Adrenal gland (tissue), 12 donors: ENCODE measurements around the gene TBC1D1. TPM values are rescaled to one million over a fixed set of nuclear protein-coding genes. Genes with fewer than 3 reads are reported as not detected.

ENCODE experiments used
- DNase-seq, 7 donors: peaks; one replicate each; pipeline ENCODE4 v3.0.0-alpha.2; 2019 to 2020
- H3K27ac ChIP-seq, 5 donors: fragments of 200-600 bp; sonication (generic) in 4 of 5; 1 replicate in 3 of 5; 2 replicates in 2 of 5; pipeline versions ENCODE4 v1.5.1 to v1.8.0; 2016 to 2020; ENCODE audit warnings: mild to moderate bottlenecking in 1 of 5
- H3K27me3 ChIP-seq: fragments of 200-600 bp; 2 replicates; pipeline ENCODE4 v1.8.0; 2021
- H3K36me3 ChIP-seq, 2 donors: fragments of 200-600 bp; replicated peaks in 1 of 2; 1 replicate in 1 of 2; 2 replicates in 1 of 2; pipeline versions ENCODE4 v1.5.1 to v1.8.0; 2018 to 2022
- H3K4me1 ChIP-seq, 2 donors: fragments of 200-600 bp; replicated peaks in 1 of 2; 1 replicate in 1 of 2; 2 replicates in 1 of 2; pipeline versions ENCODE4 v1.5.1 to v1.8.0; 2018 to 2021
- H3K4me3 ChIP-seq, 4 donors: fragments of 200-600 bp; sonication (generic) in 3 of 4; one replicate each; pipeline ENCODE4 v1.5.1; 2016 to 2018
- H3K9me3 ChIP-seq, 3 donors: fragments of 200-600 bp; sonication (generic) in 1 of 3; replicated peaks in 1 of 3; 1 replicate in 2 of 3; 2 replicates in 1 of 3; pipeline versions ENCODE4 v1.5.1 to v1.8.0; 2016 to 2021
- POLR2A ChIP-seq, 2 donors: fragments of 450-650 bp; IDR thresholded peaks; one replicate each; pipeline ENCODE4 v1.6.1; 2017; ENCODE audit warnings: antibody characterized with exemption in 2 of 2, mild to moderate bottlenecking in 2 of 2, moderate library complexity in 1 of 2
- WGBS, 4 donors: extraction: QIAGEN DNeasy Blood & Tissue Kit in 2 of 4; methylation state at CpG; one replicate each; pipeline versions ENCODE4 v1.1.5 to v1.1.7; 2013 to 2017; 5-methylcytosine and 5-hydroxymethylcytosine counted together
- intact Hi-C, 2 donors: fragments of 100-400 bp; cut with DNase I; formaldehyde crosslinking; loops; one replicate each; pipeline versions ENCODE4 v1.14.1 to v1.15.0; 2022 to 2023
- polyA plus RNA-seq, 3 donors: library from polyadenylated mRNA; stranded (reverse); fragments of 200-250 nt in 2 of 3; fragments of 350-450 nt in 1 of 3; fragmentation: Illumina TruSeq in 1 of 3; extraction: RNeasy Lipid Tissue Mini Kit (QIAGEN cat#74804) in 1 of 3; gene quantifications; one replicate each; pipeline ENCODE4 v1.2.3, GENCODE V29; 2013 to 2014
- total RNA-seq, 9 donors: library from RNA; depleted of rRNA in 4 of 9; stranded (reverse); fragments of >200 nt in 4 of 9; fragments of 120-200 nt in 1 of 9; fragmentation: NEBNext Ultra II Directional in 1 of 9; extraction: Animal tissue kit (Norgen Biotek cat#: 25700) in 1 of 9; gene quantifications; one replicate each; pipeline versions ENCODE4 v1.1.0 to v1.2.4, GENCODE V29; 2013 to 2023
- TF ChIP-seq, protein P1 (sequence below), 6 experiments: fragments of 450-650 bp in 4 of 6; fragments of 200-600 bp in 2 of 6; sonication (generic) in 1 of 6; IDR thresholded peaks; 1 replicate in 5 of 6; 2 replicates in 1 of 6; pipeline versions ENCODE4 v1.5.1 to v1.8.0; 2016 to 2021; ENCODE audit warnings: antibody characterized with exemption in 6 of 6, mild to moderate bottlenecking in 2 of 6, moderate library complexity in 1 of 6
- donor health status: healthy with polysubstance abuse.
- donor health status: Bipolar disorder and iron deficiency.
- donor health status: DM: yes; HTN: yes; CAD: no.
- donor health status: DM: no; HTN: no; CAD: no.
- donor health status: DM: no; HTN: no; CAD: no.
- donor health status: DM: yes; HTN: yes; CAD: no.

TBC1D1 gene
- total and polyA plus RNA-seq, 12 donors, result 16.3 to 77.3 (median 25.7) TPM

DNA sequence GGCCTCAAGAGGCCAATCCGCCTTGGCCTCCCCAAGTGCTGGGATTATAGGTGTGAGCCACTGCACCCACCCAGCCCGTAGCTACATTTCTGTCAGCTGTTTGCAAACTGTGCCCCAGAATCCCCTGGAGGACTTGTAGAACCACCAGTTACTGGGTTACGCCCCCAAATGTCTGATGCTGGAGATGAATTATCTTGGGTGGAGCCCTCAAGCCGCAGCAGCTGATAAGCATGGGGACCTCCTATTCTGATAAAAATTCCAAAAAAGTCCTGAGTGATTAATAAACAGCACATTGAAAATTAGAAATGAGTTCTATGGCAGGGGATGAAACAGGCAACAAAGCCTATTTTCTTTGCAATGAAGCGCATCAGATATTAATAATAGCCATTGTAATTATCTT, 174.3 kb downstream of the TBC1D1 start:
- Histone ChIP-seq H3K27me3 (no peaks in the 10 kb centered on the region), H3K4me1 (peaks cover 0 to 17% of the 10 kb centered on the region in 2 donors)
- WGBS, 4 donors, result 71 to 89% (median 82%) methylated on average over 5 of the region's 5 CpGs

DNA sequence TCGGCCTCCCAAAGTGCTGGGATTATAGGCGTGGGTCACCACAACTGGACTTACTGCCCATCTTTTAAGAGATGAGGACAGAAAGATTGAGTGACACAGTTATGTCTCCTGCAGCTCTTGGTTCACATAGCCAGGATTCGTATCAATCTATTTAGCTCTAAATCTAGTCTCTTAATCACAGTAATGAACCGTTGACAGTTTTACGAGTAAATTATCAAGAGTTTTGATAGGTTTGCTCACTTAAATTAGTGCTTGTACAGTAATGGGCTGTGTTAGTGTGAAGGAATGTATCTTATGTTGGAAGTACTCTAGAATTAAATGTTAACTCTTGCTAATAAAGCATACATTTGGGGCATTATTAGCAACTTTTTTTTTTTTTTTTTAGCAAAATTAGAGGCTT, 175.0 kb downstream of the TBC1D1 start:
- H3K27ac ChIP-seq, result no peak overlapping the region
- TF ChIP-seq, protein P1, sequence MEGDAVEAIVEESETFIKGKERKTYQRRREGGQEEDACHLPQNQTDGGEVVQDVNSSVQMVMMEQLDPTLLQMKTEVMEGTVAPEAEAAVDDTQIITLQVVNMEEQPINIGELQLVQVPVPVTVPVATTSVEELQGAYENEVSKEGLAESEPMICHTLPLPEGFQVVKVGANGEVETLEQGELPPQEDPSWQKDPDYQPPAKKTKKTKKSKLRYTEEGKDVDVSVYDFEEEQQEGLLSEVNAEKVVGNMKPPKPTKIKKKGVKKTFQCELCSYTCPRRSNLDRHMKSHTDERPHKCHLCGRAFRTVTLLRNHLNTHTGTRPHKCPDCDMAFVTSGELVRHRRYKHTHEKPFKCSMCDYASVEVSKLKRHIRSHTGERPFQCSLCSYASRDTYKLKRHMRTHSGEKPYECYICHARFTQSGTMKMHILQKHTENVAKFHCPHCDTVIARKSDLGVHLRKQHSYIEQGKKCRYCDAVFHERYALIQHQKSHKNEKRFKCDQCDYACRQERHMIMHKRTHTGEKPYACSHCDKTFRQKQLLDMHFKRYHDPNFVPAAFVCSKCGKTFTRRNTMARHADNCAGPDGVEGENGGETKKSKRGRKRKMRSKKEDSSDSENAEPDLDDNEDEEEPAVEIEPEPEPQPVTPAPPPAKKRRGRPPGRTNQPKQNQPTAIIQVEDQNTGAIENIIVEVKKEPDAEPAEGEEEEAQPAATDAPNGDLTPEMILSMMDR (IDR thresholded peaks at IDR 0.05), result no peak
- TF ChIP-seq POLR2A (IDR thresholded peaks at IDR 0.05), result no peak
- no peaks in the 10 kb centered on the region for H3K27me3 ChIP-seq
- H3K4me1 ChIP-seq, result peaks cover 0 to 17% of the 10 kb centered on the region in 2 donors
- no peaks in the 10 kb centered on the region for H3K9me3 ChIP-seq
- intact Hi-C loops, result loop anchor here in 1 of 2 donors (5.0 kb wide), 2 partner anchors 111 to 666 kb away; no protein-coding TSS in a partner anchor
- H3K4me3 ChIP-seq, result no peak overlapping the region
- no peak for DNase-seq
- no peaks in the 10 kb centered on the region for H3K36me3 ChIP-seq
- WGBS, 4 donors, result 70 to 92% (median 85%) methylated on average over 5 of the region's 5 CpGs

More for the DNA sequence above, 174.3 kb downstream of the TBC1D1 start:
- intact Hi-C loops, result loop anchor here in 1 of 2 donors (5.0 kb wide), 2 partner anchors 112 to 667 kb away; no protein-coding TSS in a partner anchor
- DNase-seq, result no peak
- Histone ChIP-seq H3K4me3 (no peak overlapping the region), H3K27ac (no peak overlapping the region), H3K36me3 (no peaks in the 10 kb centered on the region), H3K9me3 (no peaks in the 10 kb centered on the region)
- no peak for TF ChIP-seq POLR2A (IDR thresholded peaks at IDR 0.05)
- TF ChIP-seq, protein P1 (IDR thresholded peaks at IDR 0.05), result no peak

- TF ChIP-seq POLR2A (IDR thresholded peaks at IDR 0.05), result no peak
- TF ChIP-seq, protein P1 (IDR thresholded peaks at IDR 0.05), result no peak
- DNase-seq, result no peak
- no peaks in the 10 kb centered on the region for H3K27me3 ChIP-seq
- H3K4me1 ChIP-seq, result peaks cover 0 to 22% of the 10 kb centered on the region in 2 donors
- intact Hi-C loops, result loop anchor here in 1 of 2 donors (5.0 kb wide), 2 partner anchors 110 to 665 kb away; no protein-coding TSS in a partner anchor
- H3K4me3 ChIP-seq, result no peak overlapping the region
- no peak overlapping the region for H3K27ac ChIP-seq
- no peaks in the 10 kb centered on the region for H3K9me3 ChIP-seq
- no peaks in the 10 kb centered on the region for H3K36me3 ChIP-seq
- WGBS, 4 donors, result 85 to 91% (median 88%) methylated on average over 7 of the region's 7 CpGs
Observed at GRCh38 chr4:38067499-38067898, 176.6 kb downstream of the TBC1D1 start.

- no peaks in the 10 kb centered on the region for H3K27me3 ChIP-seq
- WGBS, 4 donors, result 83 to 96% (median 89%) methylated on average over 7 of the region's 7 CpGs
- no peak overlapping the region for H3K4me3 ChIP-seq
- TF ChIP-seq POLR2A (IDR thresholded peaks at IDR 0.05), result no peak
- TF ChIP-seq, protein P1 (IDR thresholded peaks at IDR 0.05), result no peak
- no peak for DNase-seq
- H3K27ac ChIP-seq, result no peak overlapping the region
- intact Hi-C loops, result loop anchor here in 1 of 2 donors (5.0 kb wide), 2 partner anchors 109 to 664 kb away; no protein-coding TSS in a partner anchor
- no peaks in the 10 kb centered on the region for H3K9me3 ChIP-seq
- no peaks in the 10 kb centered on the region for H3K36me3 ChIP-seq
- peaks cover 0 to 23% of the 10 kb centered on the region in 2 donors for H3K4me1 ChIP-seq
Observed at GRCh38 chr4:38068107-38068506, 177.2 kb downstream of the TBC1D1 start.
